LNCaP clone FGC (cell line): ENCODE results near the gene FSD1L.

Experiments
- DNase-seq: peaks from one replicate; pipeline ENCODE4 v3.0.0-alpha.2; 2011; ENCODE audit warnings: low read depth
- H3K4me3 ChIP-seq: 2 replicates; pipeline ENCODE4 v1.5.1; 2011; ENCODE audit warnings: mild to moderate bottlenecking, low read depth, low read length, control low read depth
- CTCF ChIP-seq: IDR thresholded peaks from 2 replicates; pipeline ENCODE4 v1.5.1; 2012; ENCODE audit warnings: mild to moderate bottlenecking; ENCODE audit not compliant: control insufficient read depth, insufficient read depth; ENCODE audit errors: extremely low read depth

FSD1L gene

GRCh38 chr9:105432247-105432842 lies 15.5 kb upstream of the FSD1L start:
- H3K4me3 ChIP-seq: no peak overlapping the region
- no peak for TF ChIP-seq CTCF
- no peak for DNase-seq

- no peak for DNase-seq
These were observed 12.4 kb upstream of the FSD1L start for GRCh38 chr9:105435453-105435852.

GRCh38 chr9:105436783-105437182 lies 11.1 kb upstream of the FSD1L start:
- no peak for DNase-seq
- no peak overlapping the region for H3K4me3 ChIP-seq
- no peak for TF ChIP-seq CTCF

More at GRCh38 chr9:105435453-105435852, 12.4 kb upstream of the FSD1L start:
- H3K4me3 ChIP-seq: no peak overlapping the region
- TF ChIP-seq CTCF: no peak

GRCh38 chr9:105437704-105438103 lies 10.1 kb upstream of the FSD1L start:
- no peak overlapping the region for H3K4me3 ChIP-seq
- no peak for DNase-seq
- TF ChIP-seq CTCF: no peak

GRCh38 chr9:105438141-105438806 lies 9.6 kb upstream of the FSD1L start:
- TF ChIP-seq CTCF: no peak
- H3K4me3 ChIP-seq: no peak overlapping the region
- no peak for DNase-seq

GRCh38 chr9:105439428-105439827 lies 8.4 kb upstream of the FSD1L start:
- no peak for DNase-seq
- no peak overlapping the region for H3K4me3 ChIP-seq
- TF ChIP-seq CTCF: no peak
